Pancreas (tissue), 10 donors: ENCODE measurements around the gene SLC25A48. TPM values are rescaled to one million over a fixed set of nuclear protein-coding genes. Genes with fewer than 3 reads are reported as not detected.

Experiments used
- ATAC-seq, 4 donors: fragments of 200-7000 bp; cut with Tn5 transposase; one replicate each; pipeline versions ENCODE4 v1.8.0 to v1.9.1; 2020; ENCODE audit warnings: mild to moderate bottlenecking in 4 of 4, moderate library complexity in 4 of 4
- DNase-seq, 6 donors: peaks; one replicate each; pipeline ENCODE4 v3.0.0-alpha.2; 2020
- FAIRE-seq: peaks from 2 replicates; lab custom pipeline; 2012; peaks lifted over from hg19 to GRCh38; lab: Jason Lieb, UNC
- H3K27ac ChIP-seq, 4 donors: fragments of 200-600 bp; sonication (generic); 1 replicate in 3 of 4; 2 replicates in 1 of 4; pipeline versions ENCODE4 v1.5.0 to v1.8.0; 2020
- H3K27me3 ChIP-seq, 4 donors: fragments of 200-600 bp; one replicate each; pipeline ENCODE4 v1.8.0; 2021
- H3K36me3 ChIP-seq, 3 donors: fragments of 200-600 bp; sonication (generic) in 1 of 3; one replicate each; pipeline versions ENCODE4 v1.5.0 to v1.8.0; 2020 to 2021
- H3K4me1 ChIP-seq, 3 donors: fragments of 200-600 bp; one replicate each; pipeline ENCODE4 v1.8.0; 2021
- H3K4me3 ChIP-seq, 4 donors: fragments of 200-600 bp; sonication (generic) in 2 of 4; one replicate each; pipeline versions ENCODE4 v1.5.0 to v1.8.0; 2020 to 2021
- H3K9me3 ChIP-seq, 4 donors: fragments of 200-600 bp; one replicate each; pipeline ENCODE4 v1.8.0; 2021
- WGBS, 2 donors: extraction: QIAGEN DNeasy Blood & Tissue Kit; methylation state at CpG; one replicate each; pipeline ENCODE4 v1.1.7; 2013; 5-methylcytosine and 5-hydroxymethylcytosine counted together
- intact Hi-C, 3 donors: fragments of 100-400 bp; cut with DNase I; formaldehyde crosslinking; loops; one replicate each; pipeline versions ENCODE4 v1.11.1 to v1.14.2; 2022
- polyA plus RNA-seq, 2 donors: library from polyadenylated mRNA; stranded (reverse); fragments of 200-250 nt; gene quantifications; one replicate each; pipeline ENCODE4 v1.2.3, GENCODE V29; 2013
- total RNA-seq, 6 donors: library from RNA; stranded (reverse); fragmentation: NEBNext Ultra II Directional in 4 of 6; extraction: Animal tissue kit (Norgen Biotek cat#: 25700) in 4 of 6; gene quantifications; one replicate each; pipeline versions ENCODE4 v1.2.1 to v1.2.4, GENCODE V29; 2021 to 2023
- TF ChIP-seq, protein P1 (sequence below), 4 donors: fragments of 200-600 bp; sonication (generic) in 3 of 4; IDR thresholded peaks; one replicate each; pipeline versions ENCODE4 v1.5.0 to v1.8.0; 2021; ENCODE audit warnings: antibody characterized with exemption in 4 of 4
- donor health status: healthy with polysubstance abuse.
- donor health status: DM: no; HTN: no; CAD: no; lungs with moderate emphysema.
- donor health status: DM: no; HTN: no; CAD: no.
- donor health status: control.
- donor health status: control.
- donor health status: Bipolar disorder and iron deficiency.
- donor health status: DM: yes; HTN: yes; CAD: no.
- donor health status: DM: no; HTN: no; CAD: no.
- donor health status: DM: no; HTN: no; CAD: no.
- donor health status: DM: yes; HTN: yes; CAD: no.

The SLC25A48 gene
- total and polyA plus RNA-seq, 8 donors: 0.37 to 3.2 (median 1.2) TPM

DNA sequence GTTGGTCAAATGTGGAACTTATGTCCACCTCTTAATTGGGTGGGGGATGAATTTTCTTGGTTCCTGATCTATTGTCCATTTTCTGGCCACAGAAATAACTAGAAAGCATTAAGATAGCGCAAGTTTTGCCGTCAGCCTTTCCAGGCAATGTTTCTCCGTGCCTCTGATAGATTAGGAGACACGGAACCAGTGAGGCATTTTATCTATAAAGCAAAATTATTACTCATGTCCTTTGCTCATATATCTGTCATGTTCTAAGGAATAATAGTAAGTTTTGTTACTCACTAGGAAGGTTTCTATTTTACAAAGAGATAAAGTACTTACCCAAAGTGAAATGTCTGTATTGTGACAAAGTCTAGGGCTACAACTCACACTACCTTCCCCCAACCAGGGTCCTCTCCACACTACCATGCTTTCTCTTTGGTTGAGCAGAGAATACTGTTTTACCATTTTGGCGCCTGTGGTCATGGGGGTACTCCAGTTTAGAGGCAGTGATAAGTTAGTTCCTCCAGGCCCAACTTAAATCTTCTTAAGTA is 81.1 kb downstream of the SLC25A48 start:
- H3K27ac ChIP-seq: no peak overlapping the region
- TF ChIP-seq, protein P1, sequence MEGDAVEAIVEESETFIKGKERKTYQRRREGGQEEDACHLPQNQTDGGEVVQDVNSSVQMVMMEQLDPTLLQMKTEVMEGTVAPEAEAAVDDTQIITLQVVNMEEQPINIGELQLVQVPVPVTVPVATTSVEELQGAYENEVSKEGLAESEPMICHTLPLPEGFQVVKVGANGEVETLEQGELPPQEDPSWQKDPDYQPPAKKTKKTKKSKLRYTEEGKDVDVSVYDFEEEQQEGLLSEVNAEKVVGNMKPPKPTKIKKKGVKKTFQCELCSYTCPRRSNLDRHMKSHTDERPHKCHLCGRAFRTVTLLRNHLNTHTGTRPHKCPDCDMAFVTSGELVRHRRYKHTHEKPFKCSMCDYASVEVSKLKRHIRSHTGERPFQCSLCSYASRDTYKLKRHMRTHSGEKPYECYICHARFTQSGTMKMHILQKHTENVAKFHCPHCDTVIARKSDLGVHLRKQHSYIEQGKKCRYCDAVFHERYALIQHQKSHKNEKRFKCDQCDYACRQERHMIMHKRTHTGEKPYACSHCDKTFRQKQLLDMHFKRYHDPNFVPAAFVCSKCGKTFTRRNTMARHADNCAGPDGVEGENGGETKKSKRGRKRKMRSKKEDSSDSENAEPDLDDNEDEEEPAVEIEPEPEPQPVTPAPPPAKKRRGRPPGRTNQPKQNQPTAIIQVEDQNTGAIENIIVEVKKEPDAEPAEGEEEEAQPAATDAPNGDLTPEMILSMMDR (IDR thresholded peaks at IDR 0.05): no peak
- no peaks in the 10 kb centered on the region for H3K9me3 ChIP-seq
- intact Hi-C loops: no loop called here
- DNase-seq (no peak), ATAC-seq (no peak), FAIRE-seq (no peak)
- no peaks in the 10 kb centered on the region for H3K36me3 ChIP-seq
- 88 to 92% methylated on average over 5 of the region's 5 CpGs for WGBS, 2 donors
- no peaks in the 10 kb centered on the region for H3K27me3 ChIP-seq
- H3K4me3 ChIP-seq: no peak overlapping the region
- H3K4me1 ChIP-seq: no peaks in the 10 kb centered on the region

DNA sequence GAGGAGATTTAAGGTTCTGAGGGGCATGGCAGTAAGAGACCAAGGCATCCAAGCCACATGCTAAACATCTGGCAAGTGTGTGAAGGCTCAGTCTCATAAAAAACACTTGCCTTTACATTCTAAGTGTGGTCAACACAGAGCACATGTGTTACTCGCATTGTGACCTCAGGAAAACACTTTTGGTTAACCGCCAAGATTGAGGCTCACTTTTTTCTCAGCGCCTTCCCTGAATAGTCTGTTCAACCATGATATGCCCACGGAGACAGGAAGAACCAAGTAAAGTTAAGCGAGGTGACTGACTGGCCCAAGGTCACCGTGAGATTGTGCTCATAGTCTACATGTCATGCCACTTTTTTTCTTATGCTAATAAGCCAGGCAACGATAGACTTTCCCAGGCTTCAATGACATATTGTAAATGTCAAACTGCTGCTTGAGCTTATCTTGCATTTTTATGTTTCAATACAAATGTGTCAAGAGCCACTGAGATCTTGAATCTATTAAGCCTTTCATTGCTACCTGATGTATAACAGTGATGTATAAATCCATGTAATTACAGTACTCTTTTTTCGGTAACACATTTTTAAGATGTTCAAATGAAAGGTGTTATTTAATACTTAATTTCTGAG is 82.3 kb downstream of the SLC25A48 start:
- H3K36me3 ChIP-seq: no peaks in the 10 kb centered on the region
- H3K4me3 ChIP-seq: no peak overlapping the region
- intact Hi-C loops: no loop called here
- no peak for ATAC-seq
- TF ChIP-seq, protein P1 (IDR thresholded peaks at IDR 0.05): no peak
- H3K4me1 ChIP-seq: no peaks in the 10 kb centered on the region
- DNase-seq: no peak
- FAIRE-seq: no peak
- no peaks in the 10 kb centered on the region for H3K9me3 ChIP-seq
- 50 to 57% methylated on average over 8 of the region's 8 CpGs for WGBS, 2 donors
- peaks cover 0 to 8% (median 0%) of the 10 kb centered on the region in 4 donors for H3K27me3 ChIP-seq
- H3K27ac ChIP-seq: no peak overlapping the region

DNA sequence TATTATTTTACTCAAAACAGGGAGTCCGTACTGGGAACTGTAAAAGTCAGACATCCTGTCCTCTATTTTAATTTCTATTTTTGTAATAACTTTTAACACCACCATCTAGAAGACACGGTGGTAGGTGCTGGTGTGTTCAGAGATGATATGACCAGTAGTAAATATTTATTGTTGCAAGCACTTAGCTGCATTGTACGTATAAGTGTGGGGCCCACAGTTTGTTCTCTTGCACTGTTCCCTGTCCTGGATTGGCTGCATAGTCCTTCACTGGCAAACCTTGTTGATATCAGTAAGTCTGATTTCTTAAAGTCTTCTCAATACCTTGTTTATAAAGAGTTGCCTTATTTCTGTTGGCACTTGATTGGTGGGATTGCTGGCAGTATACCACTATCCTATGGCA is 85.7 kb downstream of the SLC25A48 start:
- ATAC-seq (no peak), FAIRE-seq (no peak), DNase-seq (no peak)
- Histone ChIP-seq H3K4me1 (no peaks in the 10 kb centered on the region), H3K36me3 (no peaks in the 10 kb centered on the region), H3K4me3 (no peak overlapping the region), H3K27me3 (peaks cover 0 to 8% (median 0%) of the 10 kb centered on the region in 4 donors), H3K9me3 (no peaks in the 10 kb centered on the region), H3K27ac (no peak overlapping the region)
- TF ChIP-seq, protein P1 (IDR thresholded peaks at IDR 0.05): no peak
- intact Hi-C loops: no loop called here
- WGBS, 2 donors: 57 to 61% methylated on average over 3 of the region's 3 CpGs

DNA sequence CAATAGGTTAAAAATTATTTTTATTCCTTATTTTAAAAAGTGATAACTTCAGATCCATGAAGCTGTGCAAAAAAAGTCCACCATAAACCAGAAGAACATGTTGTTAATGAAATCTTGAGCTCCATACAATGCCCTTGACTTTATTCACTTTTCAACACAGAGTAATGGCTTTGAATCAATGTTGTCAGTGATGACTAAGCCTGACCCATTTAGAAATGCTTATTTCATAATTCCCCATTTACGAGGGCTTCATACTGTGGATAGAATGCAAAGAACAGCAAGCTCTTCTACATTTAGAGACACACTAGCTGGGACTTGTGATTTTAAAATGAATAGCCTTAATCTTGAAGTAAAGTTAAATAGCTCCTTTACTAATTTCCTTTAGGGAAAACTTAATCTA is 86.9 kb downstream of the SLC25A48 start:
- Histone ChIP-seq H3K4me1 (no peaks in the 10 kb centered on the region), H3K27ac (no peak overlapping the region), H3K4me3 (no peak overlapping the region), H3K27me3 (peaks cover 0 to 15% (median 0%) of the 10 kb centered on the region in 4 donors), H3K36me3 (no peaks in the 10 kb centered on the region), H3K9me3 (no peaks in the 10 kb centered on the region)
- FAIRE-seq (no peak), DNase-seq (no peak), ATAC-seq (no peak)
- 41 to 76% methylated on average over 1 of the region's 1 CpG for WGBS, 2 donors
- intact Hi-C loops: no loop called here
- TF ChIP-seq, protein P1 (IDR thresholded peaks at IDR 0.05): no peak
